CD4-positive, alpha-beta memory T cell (primary cell): ENCODE results near the gene ARMC10. TPM values are rescaled to one million over a fixed set of nuclear protein-coding genes. Genes with fewer than 3 reads are reported as not detected.
"Not testable (repeated sequence)": the region's sequence is repeated elsewhere in the genome, so short reads cannot be mapped to it uniquely, and the experiment has no call there.

ENCODE experiments used
- CTCF ChIA-PET: fragments of 350-600 bp; sonication (Branson Sonifier 250); formaldehyde crosslinking; loops from one replicate; lab custom pipeline; 2021; ENCODE audit warnings: inconsistent platforms; ENCODE audit not compliant: partially characterized antibody; lab: Charles Lee
- POLR2A ChIA-PET: fragments of 350-600 bp; sonication (Branson Sonifier 250); formaldehyde crosslinking; loops from one replicate; lab custom pipeline; 2021; ENCODE audit not compliant: partially characterized antibody; lab: Charles Lee
- DNase-seq, 5 donors: peaks; one replicate each; pipeline versions ENCODE4 v3.0.0 to v3.0.0-alpha.2; 2020 to 2022; ENCODE audit warnings: mixed read lengths in 1 of 5
- H3K27ac ChIP-seq: one replicate; pipeline ENCODE4 v1.7.0; 2013; ENCODE audit warnings: low read depth, low read length
- H3K27me3 ChIP-seq: 2 replicates; pipeline ENCODE4 v1.7.0; 2013; ENCODE audit warnings: mild to moderate bottlenecking, low read length, moderate library complexity; ENCODE audit not compliant: insufficient read depth
- H3K36me3 ChIP-seq: 2 replicates; pipeline ENCODE4 v1.7.0; 2013; ENCODE audit warnings: mild to moderate bottlenecking, low read length, moderate library complexity; ENCODE audit not compliant: insufficient read depth
- H3K4me1 ChIP-seq: 2 replicates; pipeline ENCODE4 v1.7.0; 2013; ENCODE audit warnings: mild to moderate bottlenecking, low read length, moderate library complexity; ENCODE audit not compliant: insufficient read depth
- H3K4me3 ChIP-seq, 2 donors: one replicate each; pipeline ENCODE4 v1.7.0; 2013; ENCODE audit warnings: low read length in 2 of 2, mild to moderate bottlenecking in 1 of 2
- H3K9me3 ChIP-seq, 2 donors: one replicate each; pipeline ENCODE4 v1.7.0; 2013; ENCODE audit warnings: low read length in 2 of 2, control low read depth in 1 of 2; ENCODE audit not compliant: control insufficient read depth in 1 of 2
- H3K27ac Mint-ChIP-seq, 7 donors: one replicate each; pipeline ENCODE4 v1.8.0; 2020 to 2021; ENCODE audit warnings: mixed read lengths in 7 of 7, mild to moderate bottlenecking in 6 of 7, inconsistent platforms in 3 of 7, moderate library complexity in 3 of 7
- H3K27me3 Mint-ChIP-seq, 2 donors: one replicate each; pipeline ENCODE4 v1.8.0; 2020 to 2021; ENCODE audit warnings: mixed read lengths in 2 of 2
- H3K36me3 Mint-ChIP-seq, 2 donors: one replicate each; pipeline ENCODE4 v1.8.0; 2020 to 2021; ENCODE audit warnings: mixed read lengths in 2 of 2, inconsistent platforms in 1 of 2, mild to moderate bottlenecking in 1 of 2
- H3K4me1 Mint-ChIP-seq, 4 donors: one replicate each; pipeline ENCODE4 v1.8.0; 2020 to 2021; ENCODE audit warnings: mixed read lengths in 4 of 4, mild to moderate bottlenecking in 1 of 4
- H3K4me3 Mint-ChIP-seq, 8 donors: one replicate each; pipeline ENCODE4 v1.8.0; 2020 to 2021; ENCODE audit warnings: mixed read lengths in 8 of 8, mild to moderate bottlenecking in 7 of 8, moderate library complexity in 6 of 8, inconsistent platforms in 3 of 8
- H3K9me3 Mint-ChIP-seq, 8 donors: one replicate each; pipeline ENCODE4 v1.8.0; 2020 to 2021; ENCODE audit warnings: mixed read lengths in 8 of 8, mild to moderate bottlenecking in 5 of 8, inconsistent platforms in 3 of 8, moderate library complexity in 1 of 8
- intact Hi-C: fragments of 100-400 bp; cut with micrococcal nuclease; formaldehyde crosslinking; loops from one replicate; pipeline ENCODE4 v1.15.1; 2023
- polyA plus RNA-seq, 2 donors: library from polyadenylated mRNA; unstranded; fragments of 300-500 nt; fragmentation: Illumina TruSeq; gene quantifications; one replicate each; pipeline ENCODE4 v1.2.3, GENCODE V29; 2021
- total RNA-seq, 2 experiments: library from RNA; stranded (reverse); gene quantifications; one replicate each; pipeline ENCODE4 v1.2.3, GENCODE V29; 2021

ARMC10 gene
- total and polyA plus RNA-seq, 4 experiments from 2014 or later, result 28.4 to 54.2 (median 35.8) TPM

GRCh38 chr7:103076764-103077163 is 1.8 kb downstream of the ARMC10 start:
- intact Hi-C loops, result no loop called here
- Histone ChIP-seq H3K27me3 (no peaks in the 10 kb centered on the region), H3K4me1 (peaks cover 35% of the 10 kb centered on the region), H3K4me3 (no peak overlapping the region), H3K9me3 (no peaks in the 10 kb centered on the region), H3K36me3 (no peaks in the 10 kb centered on the region), H3K27ac (no peak overlapping the region)
- Mint-ChIP-seq H3K4me1 (peaks cover 31 to 50% (median 41%) of the 10 kb centered on the region in 4 donors), H3K4me3 (peak overlapping the region in 6 of 8 donors; percentile 4 to 98 (median 73)), H3K9me3 (no peaks in the 10 kb centered on the region), H3K27me3 (no peaks in the 10 kb centered on the region), H3K36me3 (peaks cover 0 to 7% of the 10 kb centered on the region in 2 donors), H3K27ac (peak overlapping the region in 2 of 7 donors; percentile 35 to 92)
- no peak for DNase-seq
- POLR2A ChIA-PET, result no interaction called here
- CTCF ChIA-PET, result interaction anchor here (0.5 to 1.0 kb wide), 2 partner anchors 14 to 15 kb away, joined by 3 read pairs; no protein-coding TSS in a partner anchor

GRCh38 chr7:103077318-103077717 is 2.4 kb downstream of the ARMC10 start:
- intact Hi-C loops, result no loop called here

GRCh38 chr7:103078226-103078625 is 3.3 kb downstream of the ARMC10 start:
- H3K27ac ChIP-seq, CTCF ChIA-PET: not testable (repeated sequence)
- H3K27ac Mint-ChIP-seq, result peak overlapping the region in 4 of 7 donors; percentile 7 to 70 (median 33)

More at GRCh38 chr7:103077318-103077717, 2.4 kb downstream of the ARMC10 start:
- peak overlapping the region in 2 of 7 donors; percentile 17 to 22 for H3K27ac Mint-ChIP-seq
- POLR2A ChIA-PET, result interaction anchor here (1.1 kb wide), 1 partner anchor 72 kb away, joined by 3 read pairs; the partner anchor contains the start of gene NAPEPLD
- Histone ChIP-seq H3K27me3 (no peaks in the 10 kb centered on the region), H3K36me3 (no peaks in the 10 kb centered on the region), H3K4me3 (no peak overlapping the region), H3K4me1 (peaks cover 35% of the 10 kb centered on the region), H3K9me3 (no peaks in the 10 kb centered on the region), H3K27ac (no peak overlapping the region)
- H3K9me3 Mint-ChIP-seq, result no peaks in the 10 kb centered on the region
- peaks cover 34 to 54% (median 45%) of the 10 kb centered on the region in 4 donors for H3K4me1 Mint-ChIP-seq
- CTCF ChIA-PET, result interaction anchor here (0.5 to 1.0 kb wide), 2 partner anchors 14 to 15 kb away, joined by 3 read pairs; no protein-coding TSS in a partner anchor
- H3K27me3 Mint-ChIP-seq, result no peaks in the 10 kb centered on the region
- peak overlapping the region in 3 of 8 donors; percentile 9 to 52 (median 44) for H3K4me3 Mint-ChIP-seq
- H3K36me3 Mint-ChIP-seq, result peaks cover 0 to 9% of the 10 kb centered on the region in 2 donors
- no peak for DNase-seq

GRCh38 chr7:103079836-103080235 is 4.9 kb downstream of the ARMC10 start:
- POLR2A ChIA-PET, result no interaction called here
- Mint-ChIP-seq H3K27me3 (no peaks in the 10 kb centered on the region), H3K9me3 (no peaks in the 10 kb centered on the region), H3K4me1 (peaks cover 27 to 49% (median 38%) of the 10 kb centered on the region in 4 donors), H3K4me3 (no peak overlapping the region), H3K36me3 (peaks cover 0 to 26% of the 10 kb centered on the region in 2 donors), H3K27ac (peak overlapping the region in 1 of 7 donors; percentile 29)
- H3K27ac ChIP-seq, result no peak overlapping the region
- no peaks in the 10 kb centered on the region for H3K9me3 ChIP-seq
- CTCF ChIA-PET, result interaction anchor here (1.3 kb wide), 2 partner anchors 17 to 18 kb away, joined by 3 to 4 read pairs; no protein-coding TSS in a partner anchor
- DNase-seq, result no peak
- no peaks in the 10 kb centered on the region for H3K27me3 ChIP-seq
- H3K4me3 ChIP-seq, result no peak overlapping the region
- intact Hi-C loops, result no loop called here
- peaks cover 13% of the 10 kb centered on the region for H3K36me3 ChIP-seq
- H3K4me1 ChIP-seq, result peaks cover 30% of the 10 kb centered on the region

More at GRCh38 chr7:103078226-103078625, 3.3 kb downstream of the ARMC10 start:
- H3K36me3 ChIP-seq, H3K27me3 Mint-ChIP-seq, DNase-seq, intact Hi-C loops, H3K4me3 ChIP-seq, H3K9me3 ChIP-seq, H3K9me3 Mint-ChIP-seq, H3K27me3 ChIP-seq: not testable (repeated sequence)
- H3K4me1 ChIP-seq, result peaks cover 40% of the 10 kb centered on the region
- POLR2A ChIA-PET, result interaction anchor here (1.1 kb wide), 1 partner anchor 71 kb away, joined by 3 read pairs; the partner anchor contains the start of gene NAPEPLD
- H3K4me1 Mint-ChIP-seq, result peaks cover 37 to 61% (median 49%) of the 10 kb centered on the region in 4 donors
- peaks cover 0 to 12% of the 10 kb centered on the region in 2 donors for H3K36me3 Mint-ChIP-seq
- peak overlapping the region in 2 of 8 donors; percentile 47 to 48 for H3K4me3 Mint-ChIP-seq

GRCh38 chr7:103080923-103081322 is 6.0 kb downstream of the ARMC10 start:
- Histone ChIP-seq H3K4me1 (peaks cover 26% of the 10 kb centered on the region), H3K27me3 (no peaks in the 10 kb centered on the region), H3K4me3 (no peak overlapping the region), H3K27ac (no peak overlapping the region), H3K9me3 (no peaks in the 10 kb centered on the region), H3K36me3 (peaks cover 15% of the 10 kb centered on the region)
- H3K36me3 Mint-ChIP-seq, result peaks cover 0 to 26% of the 10 kb centered on the region in 2 donors
- no peaks in the 10 kb centered on the region for H3K27me3 Mint-ChIP-seq
- no peaks in the 10 kb centered on the region for H3K9me3 Mint-ChIP-seq
- no peak for DNase-seq
- H3K4me3 Mint-ChIP-seq, result no peak overlapping the region
- peaks cover 23 to 42% (median 32%) of the 10 kb centered on the region in 4 donors for H3K4me1 Mint-ChIP-seq
- POLR2A ChIA-PET, result no interaction called here
- CTCF ChIA-PET, result interaction anchor here (0.8 to 1.3 kb wide), 3 partner anchors 15 to 19 kb away, joined by 3 to 5 read pairs (median 3); no protein-coding TSS in a partner anchor
- no peak overlapping the region for H3K27ac Mint-ChIP-seq
- intact Hi-C loops, result no loop called here

GRCh38 chr7:103082497-103082896 is 7.6 kb downstream of the ARMC10 start:
- DNase-seq, result no peak
- H3K4me3 Mint-ChIP-seq, result no peak overlapping the region
- H3K4me1 Mint-ChIP-seq, result peaks cover 17 to 28% (median 22%) of the 10 kb centered on the region in 4 donors
- ChIA-PET CTCF (interaction anchor here (3.1 kb wide), 1 partner anchor 8 kb away, joined by 12 read pairs; the partner anchor contains the start of genes ARMC10 and FBXL13), POLR2A (no interaction called here)
- no peaks in the 10 kb centered on the region for H3K27me3 ChIP-seq
- peak overlapping the region in 1 of 7 donors; percentile 8 for H3K27ac Mint-ChIP-seq
- no peaks in the 10 kb centered on the region for H3K9me3 ChIP-seq
- H3K27ac ChIP-seq, result no peak overlapping the region
- no peaks in the 10 kb centered on the region for H3K9me3 Mint-ChIP-seq
- H3K36me3 Mint-ChIP-seq, result peaks cover 5 to 37% of the 10 kb centered on the region in 2 donors
- H3K4me1 ChIP-seq, result peaks cover 11% of the 10 kb centered on the region
- no peak overlapping the region for H3K4me3 ChIP-seq
- no peaks in the 10 kb centered on the region for H3K27me3 Mint-ChIP-seq
- H3K36me3 ChIP-seq, result peaks cover 15% of the 10 kb centered on the region
- intact Hi-C loops, result no loop called here

GRCh38 chr7:103083210-103083609 is 8.3 kb downstream of the ARMC10 start:
- DNase-seq, result no peak
- H3K36me3 ChIP-seq, result peaks cover 15% of the 10 kb centered on the region
- H3K4me1 ChIP-seq, result peaks cover 5% of the 10 kb centered on the region
- Mint-ChIP-seq H3K27me3 (no peaks in the 10 kb centered on the region), H3K4me3 (no peak overlapping the region), H3K27ac (no peak overlapping the region), H3K4me1 (peaks cover 13 to 25% (median 17%) of the 10 kb centered on the region in 4 donors), H3K36me3 (peaks cover 8 to 44% of the 10 kb centered on the region in 2 donors), H3K9me3 (no peaks in the 10 kb centered on the region)
- intact Hi-C loops, result no loop called here
- H3K27ac ChIP-seq, result no peak overlapping the region
- POLR2A ChIA-PET, result no interaction called here
- H3K9me3 ChIP-seq, result no peaks in the 10 kb centered on the region
- H3K4me3 ChIP-seq, result no peak overlapping the region
- no peaks in the 10 kb centered on the region for H3K27me3 ChIP-seq
- CTCF ChIA-PET, result interaction anchor here (0.8 to 3.1 kb wide), 2 partner anchors 8 to 26 kb away, joined by 3 to 12 read pairs; partner anchors contain the start of genes ARMC10 and FBXL13
